Superior temporal gyrus (tissue), 1 donor: ENCODE results near the gene TMOD2.
"Not testable (repeated sequence)": the region's sequence is repeated elsewhere in the genome, so short reads cannot be mapped to it uniquely, and the experiment has no call there.

ENCODE experiments used
- DNase-seq: peaks from one replicate; pipeline ENCODE4 v3.0.0-alpha.2; 2016; ENCODE audit errors: extremely low spot score

TMOD2 gene

DNA sequence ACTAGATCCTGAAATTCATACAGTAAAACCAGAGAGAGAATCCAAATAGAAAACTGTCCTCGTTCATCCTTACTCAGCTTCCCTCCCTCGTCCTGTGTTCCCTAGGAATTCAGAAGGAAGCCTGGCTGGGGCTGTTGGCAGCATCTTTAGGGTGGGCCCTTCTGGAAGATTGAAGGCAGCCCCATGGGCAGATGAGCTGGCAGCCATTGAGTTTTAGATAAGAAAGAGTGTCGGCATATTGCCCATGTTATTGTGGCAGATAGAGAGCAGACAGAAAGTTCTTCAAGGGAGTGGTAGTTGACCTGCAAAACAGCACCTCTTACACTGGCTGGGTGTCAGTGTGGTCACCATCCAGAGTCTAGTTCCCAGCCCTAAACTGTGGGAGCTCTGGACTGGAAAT is 23.5 kb downstream of the TMOD2 start:
- peak; percentile 7 for DNase-seq

DNA sequence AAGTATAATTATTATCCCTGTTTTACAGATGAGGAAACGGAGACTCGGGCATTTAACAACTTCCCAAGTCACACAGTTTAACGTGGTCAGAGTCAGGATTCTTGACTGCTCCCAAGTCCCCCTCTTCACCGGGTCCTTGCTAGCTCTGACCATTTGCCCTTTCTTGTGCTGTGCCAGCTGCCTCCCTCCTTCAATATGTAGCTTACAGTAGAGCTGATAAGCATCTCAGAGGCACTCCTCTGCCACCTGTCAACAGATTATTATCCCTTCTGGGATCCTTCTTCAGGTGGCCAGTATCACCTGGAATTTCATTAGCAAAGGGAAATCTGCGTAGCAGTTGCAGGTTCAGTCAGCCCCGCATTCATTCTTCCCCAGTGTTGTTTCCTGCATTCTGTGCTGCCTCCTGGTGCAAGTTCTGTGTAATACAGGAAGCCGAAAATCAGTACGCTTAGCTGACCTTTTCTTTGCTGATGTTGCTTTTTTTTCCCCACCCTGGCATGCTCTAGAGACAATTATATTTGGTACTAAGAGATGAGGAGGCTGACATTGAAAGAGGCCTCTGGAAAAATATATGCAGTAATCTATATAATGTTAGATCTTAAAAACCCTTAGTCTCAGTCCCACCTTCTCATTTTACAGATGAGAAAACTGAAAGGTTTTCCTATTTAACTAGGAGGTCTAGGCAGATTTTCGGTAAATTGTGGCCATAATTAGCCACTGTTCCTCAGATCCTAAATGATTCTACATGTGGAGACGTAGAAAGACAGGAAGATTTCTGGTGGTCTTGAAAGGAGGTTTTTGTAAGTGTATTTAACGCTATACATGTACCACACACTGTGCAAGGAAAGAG is 24.8 kb downstream of the TMOD2 start:
- DNase-seq, result peak; percentile 83

DNA sequence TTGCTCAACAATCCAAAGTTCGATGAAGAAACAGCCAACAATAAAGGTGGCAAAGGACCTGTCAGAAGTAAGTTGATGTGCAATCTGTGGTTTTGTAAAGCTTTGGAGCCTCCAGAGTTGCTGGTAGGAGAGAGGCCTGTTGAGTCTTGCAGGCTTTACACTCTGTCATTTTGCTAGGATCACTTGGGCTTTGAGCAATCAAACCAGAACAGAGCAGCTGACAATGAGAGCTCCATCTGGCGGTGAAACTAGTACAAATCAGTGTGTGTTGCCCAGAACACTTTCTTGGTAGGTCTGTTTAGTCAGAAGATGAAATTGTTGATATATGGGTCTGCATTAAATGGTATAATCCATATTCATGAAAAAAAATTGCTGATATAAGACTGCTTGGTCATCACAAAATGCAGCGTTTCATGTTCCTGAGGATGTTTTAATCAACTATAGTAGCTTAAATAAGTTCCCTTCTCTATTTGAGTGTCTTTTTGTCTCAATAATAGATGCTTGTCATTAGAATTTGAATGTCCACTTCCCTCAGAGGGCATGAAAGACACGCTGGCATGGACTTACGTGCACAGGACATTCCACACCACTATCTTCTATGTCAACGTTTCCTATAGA is 25.7 kb downstream of the TMOD2 start:
- DNase-seq, result peak; percentile 97

DNA sequence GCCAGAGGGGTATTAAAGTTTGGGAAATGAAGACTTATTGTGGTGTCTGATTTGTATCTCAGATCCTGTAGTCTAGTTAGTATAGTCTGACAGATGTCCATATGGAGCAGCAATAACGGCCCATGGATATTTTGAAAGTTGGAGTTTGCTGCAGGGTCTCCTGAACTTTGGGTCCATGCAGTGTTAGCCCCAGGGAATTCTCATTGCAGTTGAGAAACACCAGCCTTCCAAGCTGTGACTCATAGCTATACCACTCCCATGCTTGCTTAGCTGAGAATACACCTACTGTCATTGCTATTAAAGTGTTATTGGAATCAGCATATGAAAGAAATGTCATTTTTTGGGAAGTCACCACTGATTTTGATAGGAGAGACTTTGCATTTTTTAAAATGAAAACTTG is 29.2 kb downstream of the TMOD2 start:
- DNase-seq, result no peak

DNA sequence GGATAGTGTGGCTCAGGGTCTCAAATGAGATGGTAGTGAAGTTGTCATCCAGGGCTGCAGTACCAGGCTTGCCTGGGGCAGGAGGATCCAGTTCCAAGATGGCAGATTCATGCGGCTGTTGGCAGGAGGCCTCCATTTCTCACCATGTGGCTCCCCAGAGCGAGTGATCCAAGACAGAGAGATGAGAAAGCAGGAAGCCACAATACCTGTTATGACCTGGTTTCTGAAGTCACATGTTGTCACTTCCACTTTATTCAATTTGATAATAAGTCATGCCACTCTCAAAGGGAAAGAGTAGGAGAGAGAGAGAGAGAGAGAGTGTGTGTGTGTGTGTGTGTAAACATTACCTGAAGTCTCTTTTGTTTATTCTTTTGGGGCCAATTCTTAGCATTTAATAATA is 30.1 kb downstream of the TMOD2 start:
- DNase-seq, result no peak

DNA sequence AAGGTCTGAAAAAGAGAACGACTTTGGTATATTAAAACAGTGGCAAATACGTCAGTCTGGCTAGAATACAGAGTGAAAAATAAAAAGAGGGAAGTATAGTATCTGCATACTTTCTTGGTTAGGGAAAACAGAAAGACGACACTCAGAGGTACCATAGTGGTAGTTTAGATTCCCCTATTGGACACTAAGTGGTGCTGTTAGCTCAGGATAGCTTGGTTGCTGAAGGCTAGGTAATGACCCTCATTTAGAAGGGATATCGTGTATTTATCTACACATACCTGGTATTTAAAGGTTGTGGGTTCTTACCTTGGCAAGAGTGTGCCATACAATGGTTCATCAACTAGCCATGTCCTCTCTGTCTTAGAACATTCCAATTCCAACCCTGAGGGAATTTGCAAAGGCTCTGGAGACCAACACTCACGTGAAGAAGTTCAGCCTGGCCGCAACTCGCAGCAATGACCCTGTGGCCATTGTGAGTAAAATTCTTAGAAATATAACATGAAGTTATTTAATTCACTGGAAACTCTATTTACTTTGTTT is 31.0 kb downstream of the TMOD2 start:
- DNase-seq, result no peak

DNA sequence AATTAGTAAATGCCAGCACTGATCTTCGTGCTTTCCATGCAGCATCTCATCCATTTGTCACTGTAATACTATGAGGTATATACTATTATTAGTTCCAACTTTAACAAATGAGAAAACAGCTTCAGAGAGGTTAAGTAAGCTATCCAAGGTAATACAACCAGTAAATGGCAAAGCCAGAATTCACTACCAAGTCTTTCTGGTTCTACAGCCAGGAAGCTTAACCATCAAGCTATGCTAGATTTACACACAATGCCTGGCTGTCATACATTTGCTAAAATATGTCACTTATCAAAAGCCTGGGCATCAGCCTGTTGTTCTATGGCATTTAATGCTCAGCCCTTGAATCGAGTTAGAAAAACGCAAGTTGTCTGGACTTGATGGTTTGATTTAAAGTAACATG is 32.6 kb downstream of the TMOD2 start:
- no peak for DNase-seq

DNA sequence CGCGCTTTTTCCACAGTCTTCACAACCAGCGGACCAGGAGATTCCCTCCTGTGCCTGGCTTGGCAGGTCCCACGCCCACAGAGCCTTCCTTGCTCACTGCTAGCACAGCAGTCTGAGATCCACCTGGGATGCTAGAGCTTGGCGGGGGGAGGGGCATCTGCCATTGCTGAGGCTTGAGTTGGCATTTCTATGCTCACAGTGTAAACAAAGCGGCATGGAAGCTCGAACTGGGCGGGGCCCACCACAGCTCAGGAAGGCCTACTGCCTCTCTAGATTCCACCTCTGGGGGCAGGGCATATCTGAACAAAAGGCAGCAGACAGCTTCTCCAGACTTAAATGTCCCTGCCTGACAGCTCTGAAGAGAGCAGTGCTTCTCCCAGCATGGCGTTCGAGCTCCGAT is 35.7 kb downstream of the TMOD2 start:
- not testable (repeated sequence) for DNase-seq

DNA sequence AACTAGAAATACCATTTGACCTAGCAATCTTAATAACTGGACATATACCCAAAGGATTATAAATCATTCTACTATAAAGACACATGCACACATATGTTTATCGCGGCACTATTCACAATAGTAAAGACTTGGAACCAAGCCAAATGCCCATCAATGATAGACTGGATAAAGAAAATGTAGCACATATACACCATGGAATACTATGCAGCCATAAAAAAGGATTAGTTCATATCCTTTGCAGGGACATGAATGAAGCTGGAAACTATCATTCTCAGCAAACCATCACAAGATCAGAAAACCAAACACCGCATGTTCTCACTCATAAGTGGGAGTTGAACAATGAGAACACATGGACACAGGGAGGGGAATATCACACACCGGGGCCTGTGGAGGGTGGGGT is 41.1 kb downstream of the TMOD2 start:
- DNase-seq, result not testable (repeated sequence)

DNA sequence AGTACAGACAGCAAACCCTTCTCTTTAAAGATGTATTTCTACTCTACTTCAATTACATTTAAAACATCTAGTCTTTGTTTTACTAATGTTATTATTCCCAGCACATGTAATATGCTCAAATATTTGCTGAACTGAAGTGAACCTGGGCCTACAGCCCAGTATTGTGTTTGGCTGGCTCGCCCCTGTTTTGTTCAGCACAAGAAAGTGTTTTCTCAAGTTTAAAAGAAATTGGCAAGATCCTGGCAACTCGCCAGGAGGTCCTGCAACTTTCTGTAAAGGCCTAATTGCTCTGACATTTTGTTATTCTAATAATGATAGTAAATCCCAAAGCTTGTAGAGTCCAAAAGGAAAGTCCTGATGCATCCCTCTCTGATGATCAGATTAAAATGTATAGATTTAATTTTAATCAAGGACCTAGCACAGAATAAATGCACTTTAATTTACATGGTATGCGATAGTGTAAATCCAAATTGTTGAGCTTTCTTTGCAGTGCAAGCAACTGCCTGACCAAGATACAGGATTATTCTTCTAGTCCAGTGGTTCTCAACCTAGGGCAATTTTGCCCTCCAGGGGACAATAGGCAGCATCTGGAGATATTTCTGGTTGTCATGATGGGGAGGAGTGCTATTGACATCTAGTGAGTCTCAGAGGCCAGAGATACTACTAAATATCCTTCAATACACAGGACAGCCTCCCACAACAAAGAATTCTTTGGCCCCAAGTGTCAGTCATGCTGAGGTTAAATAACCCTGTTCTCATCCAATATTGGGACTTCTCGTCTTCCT is 42.3 kb downstream of the TMOD2 start:
- peak; percentile 45 for DNase-seq

DNA sequence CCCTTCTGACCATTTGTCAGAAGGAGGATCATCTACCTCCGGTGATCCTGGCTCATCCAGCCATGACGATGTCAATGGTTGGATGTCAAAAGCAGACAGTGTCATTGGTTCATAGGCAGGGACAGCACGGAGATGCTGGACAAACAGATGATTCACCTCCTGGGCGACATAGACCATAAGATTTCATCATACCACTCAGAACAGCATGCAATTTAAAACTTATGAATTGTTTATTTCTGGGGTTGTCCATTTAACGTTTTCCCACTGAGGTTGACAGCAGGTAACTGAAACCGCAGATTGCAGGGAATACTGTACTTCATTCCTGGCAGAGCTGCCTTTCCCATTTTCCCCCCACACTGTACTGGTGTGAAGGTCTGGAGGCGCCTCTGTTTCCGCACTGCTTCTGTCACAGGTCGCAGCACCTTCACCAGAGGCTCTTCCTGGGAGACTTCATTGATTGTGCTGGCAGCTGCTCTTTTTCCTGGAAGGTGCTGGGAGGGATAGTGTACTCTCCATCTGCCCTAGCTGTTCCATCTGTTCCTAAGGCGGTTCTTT is 45.5 kb downstream of the TMOD2 start:
- no peak for DNase-seq

DNA sequence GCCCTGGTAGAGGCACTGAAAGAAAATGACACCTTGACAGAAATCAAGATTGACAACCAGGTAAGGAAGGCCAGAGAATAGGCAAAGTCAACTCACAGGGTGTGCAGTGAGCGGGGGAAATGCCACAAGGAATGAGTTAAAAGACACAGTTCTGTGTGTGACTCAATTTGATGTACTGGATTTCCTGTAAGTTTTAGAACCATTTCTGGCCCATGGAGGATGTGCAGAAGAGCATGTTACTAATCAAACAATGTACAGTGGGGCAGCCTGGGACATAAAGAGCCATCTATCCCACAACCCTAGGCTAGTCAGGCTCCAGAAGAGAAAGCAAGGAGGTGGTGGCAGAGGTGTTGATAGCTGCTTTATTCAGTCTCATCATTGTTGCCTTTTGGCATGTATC is 46.9 kb downstream of the TMOD2 start:
- no peak for DNase-seq

DNA sequence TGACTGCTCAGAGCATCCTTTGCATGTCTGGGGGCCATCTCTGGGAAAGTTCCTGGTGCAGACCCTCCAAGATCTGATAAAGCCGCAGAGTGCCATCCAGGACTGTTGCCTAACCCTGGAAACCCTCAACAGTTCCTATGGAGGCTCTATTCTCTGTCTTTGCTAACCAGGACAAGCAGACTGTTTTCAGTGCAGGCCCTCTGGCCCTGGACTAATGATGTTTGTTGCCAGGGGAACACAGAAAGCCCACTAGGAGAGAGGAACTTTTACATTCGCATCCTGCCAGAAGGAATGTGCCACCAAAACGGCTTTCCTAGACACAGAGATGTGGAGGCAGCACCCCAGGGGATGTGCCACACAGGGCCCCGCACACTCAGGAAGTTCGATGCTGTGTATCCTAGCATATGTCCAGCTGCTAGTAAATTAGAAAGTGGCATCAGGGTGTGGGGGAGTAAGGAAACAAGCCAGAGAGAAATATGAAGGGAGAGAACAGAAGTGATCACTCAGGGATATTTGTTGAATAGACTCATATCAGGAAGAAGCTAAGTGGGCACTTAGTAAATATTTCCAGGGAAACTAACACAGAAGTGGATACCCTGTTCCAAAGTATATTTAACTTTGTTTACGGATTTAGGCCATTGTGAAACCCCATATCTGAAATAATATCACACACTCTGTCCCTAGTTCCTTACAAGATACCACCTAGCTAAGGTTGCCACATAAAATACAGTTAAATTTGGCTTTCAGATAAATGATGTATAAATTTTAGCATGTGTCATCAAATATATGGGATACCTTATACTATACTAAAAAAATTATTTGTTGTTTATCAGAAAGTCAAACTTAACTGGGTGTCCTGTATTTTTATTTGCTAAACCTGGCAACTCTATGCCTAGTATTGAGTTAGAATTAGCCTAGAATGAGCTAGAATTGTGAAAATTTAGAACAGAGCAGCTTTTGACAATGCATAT is 48.2 kb downstream of the TMOD2 start:
- DNase-seq, result no peak

DNA sequence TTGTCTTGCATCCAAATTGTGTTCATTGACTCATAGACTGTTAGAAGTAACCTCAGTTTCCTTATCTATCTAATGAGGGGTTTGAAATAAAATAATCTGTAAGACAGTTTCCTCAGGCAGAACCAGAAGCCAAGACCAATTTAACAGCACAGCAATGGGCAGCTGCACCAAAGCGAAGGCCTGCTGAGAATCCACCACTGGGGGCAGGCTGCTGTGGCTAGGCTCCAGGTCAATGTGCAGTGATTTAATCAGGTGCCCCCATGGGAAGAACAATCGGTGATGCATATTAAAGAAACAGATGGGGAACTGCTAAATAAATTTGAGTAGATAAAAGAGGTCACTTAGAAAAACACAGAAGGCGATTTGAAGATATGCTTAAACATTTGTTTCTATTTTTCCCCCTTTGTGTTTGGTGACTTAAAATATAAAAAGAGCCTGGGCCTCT is 50.0 kb downstream of the TMOD2 start:
- peak; percentile 30 for DNase-seq

DNA sequence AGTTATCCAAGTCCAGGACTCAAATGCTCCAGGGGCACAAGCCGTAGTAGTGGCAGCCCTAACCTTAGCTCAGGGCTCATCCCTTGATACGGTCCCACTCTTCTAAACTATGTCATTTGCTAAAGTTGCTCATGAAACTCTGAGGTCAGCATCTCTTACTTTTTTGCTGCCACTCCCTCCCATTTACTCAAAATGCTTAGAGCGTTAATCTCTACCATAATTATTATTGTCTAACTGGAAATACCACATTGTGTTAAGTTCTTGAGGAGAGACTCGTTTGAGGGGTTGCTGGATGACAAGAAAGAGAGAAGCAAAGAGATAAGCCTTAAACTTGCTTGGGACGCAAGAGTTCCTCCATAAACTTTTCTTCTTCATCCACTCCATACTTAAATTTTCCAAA is 51.2 kb downstream of the TMOD2 start:
- DNase-seq, result no peak

DNA sequence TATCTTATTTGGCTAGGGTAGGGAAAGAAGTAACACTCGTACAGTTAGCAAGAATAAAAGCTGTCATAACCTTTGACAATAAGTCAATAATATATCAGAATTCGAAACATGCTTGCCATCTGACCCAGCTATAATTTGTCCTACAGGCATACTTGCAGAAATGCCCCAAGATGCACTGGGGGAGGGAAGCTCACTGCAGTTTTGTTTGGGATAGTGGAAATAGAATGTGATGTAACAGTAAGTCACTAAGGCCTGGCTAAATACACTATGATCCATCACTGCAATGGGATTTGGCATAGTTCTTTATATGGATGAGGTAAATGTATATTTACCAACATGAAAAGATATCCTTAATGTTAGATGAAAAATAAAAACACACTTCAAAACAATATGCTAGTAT is 52.6 kb downstream of the TMOD2 start:
- no peak for DNase-seq

DNA sequence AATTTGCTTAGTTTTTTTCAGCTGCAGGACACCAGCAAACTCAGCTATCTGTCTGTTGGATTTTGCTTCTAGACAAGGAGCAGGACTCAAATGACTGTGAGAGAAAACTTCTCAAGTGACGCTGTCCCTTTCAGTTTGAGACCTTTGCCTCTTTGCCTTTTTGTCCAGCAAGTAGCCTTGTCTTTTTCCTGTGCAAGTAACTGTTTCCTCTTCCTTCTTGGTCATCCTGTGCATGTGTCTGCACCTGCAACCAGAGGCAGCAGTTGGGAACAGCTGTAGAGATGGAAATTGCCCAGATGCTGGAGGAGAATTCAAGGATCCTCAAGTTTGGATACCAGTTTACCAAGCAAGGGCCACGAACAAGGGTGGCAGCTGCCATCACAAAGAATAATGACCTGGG is 54.7 kb downstream of the TMOD2 start:
- DNase-seq, result no peak

DNA sequence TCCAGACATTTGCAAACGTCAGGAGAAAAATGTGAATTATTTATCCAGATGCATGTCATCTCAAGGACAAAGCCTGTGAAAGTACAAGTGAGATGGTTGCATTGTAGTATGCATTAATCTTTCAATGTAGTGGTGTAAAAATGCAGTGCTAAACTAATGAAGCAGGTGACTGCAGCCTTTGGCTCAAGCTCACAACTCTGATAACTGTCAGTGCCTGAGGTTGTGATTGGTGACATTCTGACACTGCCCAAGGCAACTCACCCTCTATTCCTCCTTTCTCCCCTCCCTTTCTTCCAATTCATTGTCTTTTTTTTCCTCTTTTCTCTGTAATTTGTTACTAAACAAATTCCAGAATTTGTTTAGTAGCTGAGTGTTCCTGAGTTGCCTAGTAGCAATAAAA is 58.1 kb downstream of the TMOD2 start:
- no peak for DNase-seq

DNA sequence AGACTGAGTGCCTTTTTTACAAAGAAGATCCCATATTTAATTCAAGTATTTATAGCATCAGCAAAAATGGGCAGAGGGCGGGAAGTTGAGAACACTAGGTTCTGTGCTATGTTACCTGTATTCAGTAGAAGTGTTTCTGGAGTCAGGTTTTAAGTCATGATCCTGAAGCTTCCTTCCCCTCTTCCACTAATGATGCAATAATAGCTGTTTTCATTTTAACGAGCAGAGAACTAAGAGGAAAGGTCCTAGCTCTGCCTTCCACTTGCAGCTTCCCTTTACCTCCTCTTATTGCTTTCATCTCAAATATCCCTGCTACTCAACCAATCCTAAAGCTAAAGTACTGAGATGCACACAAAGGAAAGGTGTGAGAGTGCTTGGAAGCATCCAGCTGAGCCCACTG is 61.2 kb downstream of the TMOD2 start:
- DNase-seq, result no peak

DNA sequence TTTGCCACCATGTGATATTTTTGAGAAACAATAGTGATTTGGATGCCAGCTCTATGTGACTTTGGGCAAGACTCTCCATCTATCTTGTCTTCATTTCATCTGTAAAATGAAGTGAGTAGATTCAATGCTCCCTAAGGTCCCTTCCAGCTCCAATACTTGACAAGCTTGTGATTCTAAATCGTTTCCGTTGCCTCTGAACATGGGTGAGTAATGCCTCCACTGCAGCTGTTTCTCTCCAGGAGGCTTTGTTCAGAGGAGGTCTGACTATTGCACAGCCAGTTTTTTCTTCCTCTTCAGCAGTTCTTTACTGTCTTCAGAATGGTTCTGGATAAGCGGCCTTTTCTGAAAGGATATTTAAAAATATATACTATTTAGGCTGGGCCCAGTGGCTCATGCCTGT is 63.2 kb downstream of the TMOD2 start:
- no peak for DNase-seq

DNA sequence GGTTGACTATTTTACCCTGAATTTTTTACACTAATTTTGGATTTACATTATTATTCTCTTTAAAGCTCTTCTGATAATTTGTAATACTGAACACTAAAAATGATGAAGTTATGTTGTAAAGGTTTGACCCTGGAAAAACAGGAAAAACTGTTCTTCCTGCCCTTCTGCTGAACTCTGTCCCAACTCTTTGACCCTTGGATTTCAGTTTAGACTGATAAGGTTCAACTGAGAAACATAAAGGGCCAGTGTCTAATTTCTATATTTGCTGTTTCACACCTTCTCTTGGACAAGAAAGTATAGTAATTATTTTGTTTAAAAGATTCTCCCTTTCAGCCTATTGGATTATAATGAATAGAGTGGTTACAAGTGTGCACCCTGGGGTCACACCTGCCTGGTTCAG is 65.2 kb downstream of the TMOD2 start:
- no peak for DNase-seq
